Kidney epithelial cell (primary cell): ENCODE results near the gene UQCR10. TPM values are rescaled to one million over a fixed set of nuclear protein-coding genes. Genes with fewer than 3 reads are reported as not detected.

ENCODE experiments used
- DNase-seq: peaks from one replicate; pipeline ENCODE4 v3.0.0-alpha.2; 2010; ENCODE audit warnings: low read depth
- H3K27me3 ChIP-seq: 2 replicates; pipeline ENCODE4 v1.6.0; 2011; ENCODE audit warnings: low read length; ENCODE audit not compliant: control insufficient read depth, insufficient read depth
- H3K36me3 ChIP-seq: 2 replicates; pipeline ENCODE4 v1.5.1; 2011; ENCODE audit warnings: low read length; ENCODE audit not compliant: control insufficient read depth, insufficient read depth
- H3K4me3 ChIP-seq: 2 replicates; pipeline ENCODE4 v1.5.1; 2011; ENCODE audit warnings: low read depth, mild to moderate bottlenecking, control low read depth, low read length
- total RNA-seq: library from RNA; depleted of rRNA; stranded (reverse); fragments of >200 nt; gene quantifications from 2 replicates; pipeline ENCODE4 v1.2.3, GENCODE V29; 2015
- TF ChIP-seq, protein P1 (sequence below): IDR thresholded peaks from 2 replicates; pipeline ENCODE4 v1.5.1; 2011; ENCODE audit warnings: mild to moderate bottlenecking, moderate library complexity, low read length, control low read depth, inconsistent platforms; ENCODE audit not compliant: insufficient read depth, poor library complexity, severe bottlenecking

UQCR10 gene
- total RNA-seq, 1 donor from 2014 or later = 62.0 TPM

DNA sequence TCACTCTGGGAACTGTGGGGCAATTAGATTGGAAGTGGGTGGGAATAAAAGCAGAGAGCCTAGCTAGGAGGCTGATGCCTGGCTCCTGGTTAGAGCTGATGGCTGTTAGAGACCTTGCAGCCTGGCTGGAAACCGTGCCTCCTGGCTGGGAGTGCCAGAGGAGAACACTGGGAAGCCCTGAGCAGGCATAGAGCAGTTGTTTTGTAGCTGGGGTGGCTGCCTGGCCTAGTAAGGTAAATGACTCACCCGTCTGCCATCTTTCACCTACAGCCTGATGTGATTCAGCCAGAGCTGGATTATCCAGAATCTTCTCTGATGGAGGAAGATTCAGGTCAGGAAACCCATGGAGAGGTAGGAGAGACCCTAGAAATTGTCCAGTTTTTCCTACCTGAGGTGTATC lies 6.1 kb downstream of the UQCR10 start:
- TF ChIP-seq, protein P1, sequence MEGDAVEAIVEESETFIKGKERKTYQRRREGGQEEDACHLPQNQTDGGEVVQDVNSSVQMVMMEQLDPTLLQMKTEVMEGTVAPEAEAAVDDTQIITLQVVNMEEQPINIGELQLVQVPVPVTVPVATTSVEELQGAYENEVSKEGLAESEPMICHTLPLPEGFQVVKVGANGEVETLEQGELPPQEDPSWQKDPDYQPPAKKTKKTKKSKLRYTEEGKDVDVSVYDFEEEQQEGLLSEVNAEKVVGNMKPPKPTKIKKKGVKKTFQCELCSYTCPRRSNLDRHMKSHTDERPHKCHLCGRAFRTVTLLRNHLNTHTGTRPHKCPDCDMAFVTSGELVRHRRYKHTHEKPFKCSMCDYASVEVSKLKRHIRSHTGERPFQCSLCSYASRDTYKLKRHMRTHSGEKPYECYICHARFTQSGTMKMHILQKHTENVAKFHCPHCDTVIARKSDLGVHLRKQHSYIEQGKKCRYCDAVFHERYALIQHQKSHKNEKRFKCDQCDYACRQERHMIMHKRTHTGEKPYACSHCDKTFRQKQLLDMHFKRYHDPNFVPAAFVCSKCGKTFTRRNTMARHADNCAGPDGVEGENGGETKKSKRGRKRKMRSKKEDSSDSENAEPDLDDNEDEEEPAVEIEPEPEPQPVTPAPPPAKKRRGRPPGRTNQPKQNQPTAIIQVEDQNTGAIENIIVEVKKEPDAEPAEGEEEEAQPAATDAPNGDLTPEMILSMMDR = no peak
- no peaks in the 10 kb centered on the region for H3K27me3 ChIP-seq
- peak; percentile 44 for DNase-seq
- H3K4me3 ChIP-seq = no peak overlapping the region
- no peaks in the 10 kb centered on the region for H3K36me3 ChIP-seq

DNA sequence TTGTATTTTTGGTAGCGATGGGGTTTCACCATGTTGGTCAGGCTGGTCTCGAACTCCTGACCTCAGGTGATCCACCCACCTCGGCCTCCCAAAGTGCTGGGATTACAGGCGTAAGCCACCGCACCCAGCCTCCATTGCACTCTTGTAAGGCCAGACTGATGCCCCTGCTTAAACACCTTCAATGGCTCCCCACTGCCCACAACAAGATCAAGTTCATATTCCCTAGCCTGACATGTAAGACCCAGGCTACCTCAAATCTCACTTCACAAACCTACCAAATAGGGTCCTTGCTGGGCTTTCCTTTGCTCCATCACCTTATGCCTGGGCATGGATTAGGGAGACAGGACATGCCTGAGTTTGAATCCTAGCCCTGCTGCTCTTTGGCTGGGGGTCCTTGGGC lies 13.1 kb downstream of the UQCR10 start:
- Histone ChIP-seq H3K4me3 (no peak overlapping the region), H3K27me3 (no peaks in the 10 kb centered on the region), H3K36me3 (no peaks in the 10 kb centered on the region)
- DNase-seq = no peak
- TF ChIP-seq, protein P1 = no peak

DNA sequence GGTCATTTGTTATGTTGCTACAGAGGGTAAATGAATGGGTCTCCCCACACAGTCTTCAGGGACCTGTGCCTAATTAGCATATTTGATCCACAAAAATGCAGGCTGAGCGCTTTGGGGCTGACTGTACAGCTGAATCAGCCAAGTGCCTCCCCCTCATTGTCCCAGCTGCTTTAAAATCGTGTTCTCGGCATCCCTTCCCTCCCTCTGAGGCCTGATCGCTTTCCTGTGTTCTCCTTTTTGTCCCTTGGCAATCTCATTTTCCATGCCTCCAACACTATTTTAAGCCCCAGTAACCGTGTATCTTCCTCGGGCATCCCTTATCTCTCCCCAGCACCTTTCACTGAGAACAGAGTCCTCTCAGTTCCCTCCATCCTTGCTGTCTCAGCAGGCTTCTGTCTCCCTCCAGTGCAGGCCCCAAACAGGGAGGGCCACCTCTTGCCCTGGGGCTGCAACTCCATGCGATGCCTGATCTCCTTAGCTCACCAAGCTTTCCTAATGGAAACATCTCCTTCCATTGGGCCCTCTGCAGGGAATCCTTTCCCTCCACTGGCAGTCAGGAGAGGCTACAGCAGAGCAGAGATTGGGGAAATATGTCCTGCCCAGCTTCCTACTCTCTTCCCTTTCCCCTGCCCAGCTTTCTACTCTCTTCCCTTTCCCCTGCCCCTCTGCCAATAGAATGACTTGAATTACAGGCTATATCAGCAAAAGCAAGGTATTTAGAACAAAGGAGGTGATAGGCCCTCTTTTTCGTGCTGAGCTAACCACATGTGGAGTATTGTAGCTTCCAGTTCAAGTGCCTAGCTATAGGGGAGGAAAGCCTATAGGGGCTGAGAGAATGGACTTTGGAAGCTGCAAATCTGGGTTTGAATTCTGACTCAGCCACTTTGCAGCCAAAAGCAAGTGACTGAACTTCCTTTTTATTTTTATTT lies 13.8 kb downstream of the UQCR10 start:
- Histone ChIP-seq H3K4me3 (no peak overlapping the region), H3K27me3 (no peaks in the 10 kb centered on the region), H3K36me3 (no peaks in the 10 kb centered on the region)
- peak; percentile 79 for DNase-seq
- TF ChIP-seq, protein P1 = no peak

DNA sequence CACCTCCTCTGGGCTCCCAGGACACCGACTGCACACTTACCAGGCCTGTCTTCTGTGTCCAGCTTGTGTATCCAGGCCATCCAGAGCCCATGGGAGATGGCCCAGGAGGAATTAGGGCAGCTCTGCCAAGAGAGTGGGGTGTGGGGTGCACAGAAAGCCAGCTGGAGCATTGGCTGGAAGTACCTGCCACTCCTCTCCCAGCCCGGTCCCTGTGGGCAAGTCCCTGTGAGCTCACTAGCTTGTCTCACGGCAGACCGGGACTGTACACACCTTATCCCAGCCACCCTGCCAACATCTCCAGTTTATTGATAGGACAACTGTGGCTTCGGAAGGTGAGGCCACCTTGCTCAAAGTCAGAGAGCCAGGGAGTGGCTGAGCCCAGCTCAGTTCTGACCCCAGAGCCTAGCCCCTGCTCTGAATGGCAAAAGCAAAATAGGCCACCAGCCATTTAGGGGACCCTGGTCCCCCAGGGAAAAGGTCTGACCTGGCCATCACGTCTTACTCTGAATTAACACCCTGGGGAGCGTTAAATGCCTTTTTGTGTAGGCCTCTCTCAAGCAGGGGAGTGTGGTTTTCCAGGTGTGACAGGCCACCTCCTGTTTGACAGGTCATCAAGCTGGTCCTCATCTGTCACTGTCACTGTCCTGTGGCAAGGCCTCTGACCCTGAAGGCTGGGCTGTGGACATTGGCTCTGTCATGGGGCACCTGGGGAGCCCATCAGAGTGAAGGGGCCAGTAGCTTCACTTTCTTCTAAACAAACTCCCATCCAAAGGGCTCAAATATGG lies 15.1 kb downstream of the UQCR10 start:
- TF ChIP-seq, protein P1 = no peak

DNA sequence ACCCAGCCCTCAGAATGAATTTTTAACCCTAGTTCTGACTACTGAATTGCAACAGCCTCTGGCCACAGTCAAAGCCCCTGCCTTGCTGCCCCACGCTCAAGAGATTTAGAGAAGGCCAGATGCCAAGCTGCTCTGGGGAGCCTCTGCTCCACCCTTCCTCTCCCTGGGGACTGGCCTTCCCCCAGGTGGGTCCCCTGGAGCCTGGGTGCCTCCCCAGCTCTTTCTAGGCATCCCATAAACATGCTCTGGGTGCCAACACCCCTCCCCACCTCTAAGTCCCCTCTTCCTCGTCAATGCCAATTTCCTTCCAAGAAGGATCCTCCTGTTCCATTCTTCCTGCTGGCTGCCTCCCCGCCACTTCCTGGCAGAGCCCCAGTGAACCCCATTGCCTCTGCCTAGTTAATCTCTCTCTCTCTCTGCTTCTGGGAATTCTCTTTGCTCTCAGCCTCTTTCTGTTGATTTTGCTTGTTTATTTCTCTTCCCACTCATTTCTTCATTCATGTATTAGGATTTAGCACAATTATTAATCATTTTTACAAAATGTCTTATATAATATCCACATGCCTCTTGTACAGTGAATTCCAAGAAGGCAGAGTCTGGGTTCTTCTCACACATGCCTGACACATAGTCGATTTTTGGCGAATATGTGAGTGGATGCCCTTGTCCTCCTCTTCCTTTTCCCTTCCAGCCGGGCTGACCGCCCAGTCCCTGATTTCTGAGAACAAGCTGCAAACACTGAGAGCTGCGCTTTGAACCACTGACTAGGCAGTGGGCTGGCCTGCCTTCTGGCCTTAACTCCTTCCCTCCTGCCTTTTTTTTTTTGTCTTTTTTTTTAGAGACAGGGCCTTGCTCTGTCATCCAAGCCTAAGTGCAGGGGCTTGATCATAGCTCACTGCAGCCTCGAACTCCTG lies 17.5 kb downstream of the UQCR10 start:
- Histone ChIP-seq H3K36me3 (no peaks in the 10 kb centered on the region), H3K27me3 (no peaks in the 10 kb centered on the region), H3K4me3 (no peak overlapping the region)
- no peak for DNase-seq
- TF ChIP-seq, protein P1 = no peak

More for the DNA sequence above, 15.1 kb downstream of the UQCR10 start:
- Histone ChIP-seq H3K36me3 (no peaks in the 10 kb centered on the region), H3K27me3 (no peaks in the 10 kb centered on the region), H3K4me3 (no peak overlapping the region)
- DNase-seq = no peak
